GM12878 (cell line): ENCODE data around the gene C14orf119. TPM values are rescaled to one million over a fixed set of nuclear protein-coding genes. Genes with fewer than 3 reads are reported as not detected.

ENCODE experiments used
- ATAC-seq: fragments of 200-7000 bp; cut with Tn5 transposase; 3 replicates; pipeline ENCODE4 v1.9.1; 2020; ENCODE audit warnings: mild to moderate bottlenecking, moderate library complexity
- BruUV-seq: library from RNA; stranded (reverse); fragments of 400-500 nt; replicated peaks from 2 replicates; lab custom pipeline; 2021; lab: Mats Ljungman, UMichigan
- CTCF ChIA-PET: fragments of 300-600 bp; sonication (Branson Sonifier 250); formaldehyde crosslinking; extraction: SDS; loops from one replicate; lab custom pipeline; 2021; ENCODE audit warnings: inconsistent platforms; lab: Yijun Ruan, JAX
- POLR2A ChIA-PET: fragments of 350-600 bp; formaldehyde crosslinking; extraction: SDS; loops from one replicate; lab custom pipeline; 2021; ENCODE audit warnings: inconsistent platforms; lab: Charles Lee
- RAD21 ChIA-PET: fragments of 300-600 bp; sonication (Branson Sonifier 250); formaldehyde crosslinking; loops from one replicate; lab custom pipeline; 2023; ENCODE audit warnings: antibody characterized with exemption; ENCODE audit not compliant: unreplicated experiment; lab: Charles Lee
- SMC1A ChIA-PET: fragments of 300-600 bp; sonication (Branson Sonifier 250); formaldehyde crosslinking; loops from one replicate; lab custom pipeline; 2023; ENCODE audit not compliant: unreplicated experiment, uncharacterized antibody; lab: Charles Lee
- DNase-seq: peaks from one replicate; pipeline ENCODE4 v3.0.0-alpha.2; 2011; ENCODE audit warnings: low read depth, low spot score
- FAIRE-seq: peaks from 3 replicates; lab custom pipeline; 2011; peaks lifted over from hg19 to GRCh38; lab: Jason Lieb, UNC
- H2AFZ ChIP-seq: 2 replicates; pipeline ENCODE4 v1.6.0; 2011; ENCODE audit warnings: low read depth, low read length, control low read depth; ENCODE audit not compliant: control insufficient read depth
- H3K27ac ChIP-seq: 2 replicates; pipeline ENCODE4 v1.5.1; 2011; ENCODE audit warnings: control low read depth; ENCODE audit not compliant: control insufficient read depth, insufficient read depth
- H3K27me3 ChIP-seq, 2 experiments: replicated peaks in 1 of 2; 2 replicates each; pipeline versions ENCODE4 v1.6.0 to v1.6.1; 2011; ENCODE audit warnings: low read length in 1 of 2; ENCODE audit not compliant: control insufficient read depth in 2 of 2, insufficient read depth in 2 of 2
- H3K36me3 ChIP-seq, 2 experiments: 2 replicates each; pipeline ENCODE4 v1.5.1; 2011; ENCODE audit warnings: low read length in 1 of 2; ENCODE audit not compliant: control insufficient read depth in 2 of 2, insufficient read depth in 2 of 2
- H3K4me1 ChIP-seq: 2 replicates; pipeline ENCODE4 v1.6.1; 2011; ENCODE audit warnings: mild to moderate bottlenecking, low read length, moderate library complexity, mixed read lengths; ENCODE audit not compliant: control insufficient read depth, insufficient read depth
- H3K4me2 ChIP-seq: 2 replicates; pipeline ENCODE4 v1.6.0; 2011; ENCODE audit warnings: control low read depth; ENCODE audit not compliant: control insufficient read depth, insufficient read depth
- H3K4me3 ChIP-seq: fragments of 200-600 bp; sonication (generic); 2 replicates; pipeline ENCODE4 v1.5.1; 2016
- H3K79me2 ChIP-seq: 2 replicates; pipeline ENCODE4 v1.6.0; 2011; ENCODE audit warnings: low read length; ENCODE audit not compliant: control insufficient read depth, insufficient read depth
- H3K9ac ChIP-seq: 2 replicates; pipeline ENCODE4 v1.8.0; 2011; ENCODE audit warnings: low read length, control low read depth, mixed read lengths; ENCODE audit not compliant: control insufficient read depth, insufficient read depth
- H3K9me3 ChIP-seq: replicated peaks from 3 replicates; pipeline ENCODE4 v1.5.1; 2011; ENCODE audit warnings: mild to moderate bottlenecking, low read length; ENCODE audit not compliant: control insufficient read depth, insufficient read depth
- H4K20me1 ChIP-seq: 2 replicates; pipeline ENCODE4 v1.6.0; 2011; ENCODE audit not compliant: control insufficient read depth, insufficient read depth
- BACH1 ChIP-seq: fragments of 450-650 bp; IDR thresholded peaks from 2 replicates; pipeline ENCODE4 v1.6.1; 2017; ENCODE audit warnings: mild to moderate bottlenecking, borderline replicate concordance
- BHLHE40 ChIP-seq, 2 experiments: fragments of 450-650 bp in 1 of 2; IDR thresholded peaks; 2 replicates each; pipeline ENCODE4 v1.6.1; 2011 to 2017; ENCODE audit warnings: low read depth in 2 of 2, borderline replicate concordance in 1 of 2, improper control_type of control experiment in 1 of 2, low read length in 1 of 2, mild to moderate bottlenecking in 1 of 2
- DPF2 ChIP-seq: fragments of 450-650 bp; IDR thresholded peaks from 2 replicates; pipeline ENCODE4 v1.6.1; 2017; ENCODE audit warnings: mild to moderate bottlenecking
- E4F1 ChIP-seq: fragments of 450-650 bp; IDR thresholded peaks from 2 replicates; pipeline ENCODE4 v1.6.1; 2018; ENCODE audit warnings: borderline replicate concordance, mild to moderate bottlenecking; ENCODE audit not compliant: partially characterized antibody
- EGR1 ChIP-seq, 2 experiments: IDR thresholded peaks; 1 replicate in 1 of 2; 2 replicates in 1 of 2; pipeline ENCODE4 v1.6.1; 2011 to 2012; ENCODE audit warnings: low read depth in 2 of 2, low read length in 2 of 2, borderline replicate concordance in 1 of 2, mild to moderate bottlenecking in 1 of 2, moderate library complexity in 1 of 2
- HCFC1 ChIP-seq: fragments of 150-350 bp; IDR thresholded peaks from 2 replicates; pipeline ENCODE4 v1.6.1; 2014; ENCODE audit warnings: low read length
- HDGF ChIP-seq: fragments of 450-650 bp; IDR thresholded peaks from 2 replicates; pipeline ENCODE4 v1.6.1; 2016; ENCODE audit warnings: antibody characterized with exemption
- IKZF2 ChIP-seq, 2 experiments: fragments of 450-650 bp; IDR thresholded peaks; 2 replicates each; pipeline ENCODE4 v1.6.1; 2017; ENCODE audit warnings: mild to moderate bottlenecking in 2 of 2, moderate library complexity in 2 of 2
- IRF5 ChIP-seq: fragments of 450-650 bp; IDR thresholded peaks from 2 replicates; pipeline ENCODE4 v1.6.1; 2017; ENCODE audit warnings: borderline replicate concordance
- JUND ChIP-seq: IDR thresholded peaks from 2 replicates; pipeline ENCODE4 v1.6.1; 2012; ENCODE audit warnings: low read depth, mild to moderate bottlenecking, low read length, improper control_type of control experiment, moderate library complexity
- NBN ChIP-seq: fragments of 450-650 bp; IDR thresholded peaks from 2 replicates; pipeline ENCODE4 v1.6.1; 2016
- NKRF ChIP-seq: fragments of 450-650 bp; conservative IDR thresholded peaks from 2 replicates; pipeline ENCODE4 v1.6.1; 2017; ENCODE audit warnings: mild to moderate bottlenecking, moderate library complexity
- YBX1 ChIP-seq: fragments of 450-650 bp; IDR thresholded peaks from 2 replicates; pipeline ENCODE4 v1.6.1; 2016; ENCODE audit warnings: antibody characterized with exemption
- ZNF217 ChIP-seq: fragments of 450-650 bp; IDR thresholded peaks from 2 replicates; pipeline ENCODE4 v1.6.1; 2017; ENCODE audit warnings: antibody characterized with exemption, mild to moderate bottlenecking
- ZNF274 ChIP-seq: IDR thresholded peaks from one replicate; pipeline ENCODE4 v1.8.0; 2011; ENCODE audit not compliant: insufficient read length, insufficient read depth
- WGBS: methylation state at CpG from one replicate; pipeline ENCODE4 v1.1.6; 2016; ENCODE audit warnings: low lambda C conversion rate; ENCODE audit not compliant: insufficient replicate concordance, insufficient coverage; ENCODE audit errors: missing lambda C conversion rate; 5-methylcytosine and 5-hydroxymethylcytosine counted together
- in situ Hi-C: fragments of 300-500 bp; cut with MboI; formaldehyde crosslinking; loops from 9 replicates; pipeline ENCODE4 v1.14.3; 2018; ENCODE audit warnings: mixed read lengths
- intact Hi-C: fragments of 100-400 bp; cut with micrococcal nuclease; formaldehyde crosslinking; loops from one replicate; pipeline ENCODE4 v1.14.2; 2022; ENCODE audit not compliant: unreplicated experiment
- polyA plus RNA-seq, 11 experiments: library from polyadenylated mRNA; depleted of rRNA in 4 of 11; unstranded in 6 of 11; stranded (reverse) in 5 of 11; fragments of >200 nt; fragmentation: Nextera tagmentation in 4 of 11; fragmentation: Illumina TruSeq in 1 of 11; extraction: Ambion mirVana in 4 of 11; extraction: Trizol in 1 of 11; gene quantifications; 1 replicate in 1 of 11; 2 replicates in 10 of 11; pipeline versions ENCODE4 v1.2.1 to v1.2.3, GENCODE V29; 2011 to 2016; ENCODE audit warnings: inconsistent platforms in 2 of 11, missing spikeins in 2 of 11, low read depth in 1 of 11
- total RNA-seq, 4 experiments: library from RNA; depleted of rRNA in 3 of 4; stranded (reverse); fragments of >200 nt in 3 of 4; fragmentation: Illumina TruSeq in 1 of 4; extraction: Trizol in 1 of 4; gene quantifications; 2 replicates each; pipeline versions ENCODE4 v1.2.1 to v1.2.3, GENCODE V29; 2013 to 2021

C14orf119 gene
- total and polyA plus RNA-seq, 10 of the 15 experiments (the other 5 are each of a cell fraction or from before 2014, with no cell fraction given): 32.3 to 228 (median 57.6) TPM

DNA sequence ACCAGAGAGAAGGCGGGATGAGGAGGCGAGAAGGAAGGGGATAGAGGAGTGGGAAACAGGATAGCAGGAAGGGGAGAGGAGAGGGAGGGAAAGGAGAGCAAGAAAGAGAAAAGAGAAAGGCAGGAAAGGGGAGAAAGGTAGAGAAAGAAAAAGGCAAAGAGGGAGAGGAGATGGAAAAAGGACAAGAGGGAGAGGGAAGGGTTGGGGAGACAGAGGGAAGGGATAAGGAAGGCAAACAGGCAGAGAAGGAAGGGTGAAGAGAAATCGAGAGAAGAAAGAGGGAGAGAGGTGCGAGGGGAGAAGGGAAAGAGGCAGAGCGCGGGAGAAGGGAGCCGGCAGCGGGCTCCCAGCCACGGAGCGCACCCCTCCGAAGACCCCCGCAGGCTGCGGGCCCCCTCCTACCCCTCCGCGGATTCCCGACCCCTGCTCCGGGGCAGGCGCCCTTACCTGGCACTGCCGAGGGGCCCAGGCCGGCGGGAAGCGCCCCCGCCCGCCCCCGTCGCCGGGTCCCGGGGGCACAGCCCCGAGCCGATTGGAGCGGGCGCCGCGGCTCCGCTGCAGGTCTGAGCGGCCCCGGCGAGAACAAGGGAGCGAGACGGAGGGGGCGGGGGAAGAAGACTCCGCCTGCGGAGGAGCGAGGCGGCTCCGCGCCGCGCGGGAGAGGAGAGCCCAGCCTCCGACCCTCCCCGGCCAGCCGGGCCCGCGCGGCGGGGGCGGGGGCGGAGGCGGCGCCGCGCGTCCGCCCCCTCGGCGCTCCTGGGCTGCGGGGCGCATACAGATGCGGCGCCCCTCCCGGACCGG, 38.1 kb upstream of the C14orf119 start, which contains the start of gene CDH24:
Gene CDH24 (minus strand): TSS at position 565 of the 801 bp plus-strand sequence. CDS start 1,787 bp downstream, outside the sequence.
- RAD21 ChIA-PET: interaction anchor here (0.7 to 10.8 kb wide), 21 partner anchors 12 to 492 kb away, joined by 3 to 224 read pairs (median 5); partner anchors contain the start of genes ACIN1, AJUBA, C14orf119 and HAUS4
- no peaks in the 10 kb centered on the region for H4K20me1 ChIP-seq
- 3% methylated on average over 17 of the region's 73 CpGs for WGBS
- CTCF ChIA-PET: interaction anchor here (0.6 to 18.3 kb wide), 43 partner anchors 9 to 1620 kb away, joined by 3 to 853 read pairs (median 5); partner anchors contain the start of genes ACIN1, AJUBA, C14orf119 and HAUS4
- in situ Hi-C loops: no loop called here
- H3K36me3 ChIP-seq: peaks cover 14 to 16% of the 10 kb centered on the region in 2 experiments
- POLR2A ChIA-PET: interaction anchor here (0.6 to 1.4 kb wide), 7 partner anchors 38 to 99 kb away, joined by 3 to 12 read pairs (median 4); partner anchors contain the start of gene ACIN1
- SMC1A ChIA-PET: interaction anchor here (0.5 to 8.7 kb wide), 21 partner anchors 9 to 361 kb away, joined by 3 to 156 read pairs (median 5); partner anchors contain the start of genes HAUS4 and PRMT5
- BruUV-seq: no TSS peak
- peak within 1 kb of the TSS; percentile 47 for H3K9ac ChIP-seq
- H3K4me2 ChIP-seq: peak within 1 kb of the TSS; percentile 100
- FAIRE-seq: no peak
- H2AFZ ChIP-seq: peak within 1 kb of the TSS; percentile 76
- intact Hi-C loops: loop anchor here (2.0 to 5.0 kb wide), 3 partner anchors 85 to 485 kb away; partner anchors contain the start of gene PRMT5
- no peaks in the 10 kb centered on the region for H3K27me3 ChIP-seq
- 0 out of 2 replicates have a peak, but pooled peaks have one; percentile 25 for TF ChIP-seq BACH1
- TF ChIP-seq NKRF: 0 out of 2 replicates have a peak, but pooled peaks have one; percentile 35
- TF ChIP-seq JUND: no peak
- peak; percentile 54; the same call in 1 of the 2 replicates for TF ChIP-seq ZNF217
- peak in 1 of 2 experiments; percentile 85; a peak in 2 of 3 replicates for TF ChIP-seq EGR1 (IDR thresholded peaks at IDR 0.05; ENCODE audit: borderline replicate concordance in 1 of 2, low read depth in 2 of 2, low read length in 2 of 2)
- TF ChIP-seq HCFC1: no peak
- 0 out of 2 replicates have a peak, but pooled peaks have one; percentile 62 for TF ChIP-seq YBX1
- TF ChIP-seq DPF2: 0 out of 2 replicates have a peak, but pooled peaks have one; percentile 6
- TF ChIP-seq IKZF2 (IDR thresholded peaks at IDR 0.05): peak; percentile 14 to 19; a peak in 2 of 4 replicates
- TF ChIP-seq ZNF274: no peak
- TF ChIP-seq E4F1: peak; percentile 67
- TF ChIP-seq IRF5: peak; percentile 63; the same call in 1 of the 2 replicates
- peak; percentile 47; the same call in 1 of the 2 replicates for TF ChIP-seq HDGF
- 0 out of 4 replicates have a peak, but pooled peaks of 1 of the 2 experiments have one; percentile 33 for TF ChIP-seq BHLHE40 (IDR thresholded peaks at IDR 0.05; ENCODE audit: borderline replicate concordance in 1 of 2, low read depth in 2 of 2, low read length in 1 of 2)
- peak; percentile 15; the same call in 1 of the 2 replicates for TF ChIP-seq NBN
- TF ChIP-seq, all 136 proteins: peak for 12
- DNase-seq (no peak), ATAC-seq (peak; percentile 67)
- Histone ChIP-seq H3K27ac (no peak within 1 kb of the TSS), H3K79me2 (no peaks in the 10 kb centered on the region), H3K9me3 (no peaks in the 10 kb centered on the region), H3K4me1 (peaks cover 12% of the 10 kb centered on the region), H3K4me3 (peak within 1 kb of the TSS; percentile 79)
